ENCODE results near the gene CAMK2G.

GRCh38 chr10:73898730-73899410, 24.5 kb upstream of the CAMK2G start:
- TF ChIP-seq CTCF (conservative IDR thresholded peaks at IDR 0.05 in 1 of 2, IDR thresholded peaks at IDR 0.05 in 1 of 2; ENCODE audit: extremely low read depth in 1 of 2, insufficient read depth in 1 of 2, low read depth in 1 of 2, low read length in 2 of 2) (no peak), EZH2 (IDR thresholded peaks at IDR 0.05; ENCODE audit: borderline replicate concordance, low read length) (no peak)
